HepG2 (cell line): ENCODE measurements around the gene TSC22D1. TPM values are rescaled to one million over a fixed set of nuclear protein-coding genes. Genes with fewer than 3 reads are reported as not detected.
A peak's percentile ranks its signal among the peaks of the same experiment; 100 is the strongest.

Experiments
- CAMTA2 ChIP-seq: sonication (generic); formaldehyde crosslinking; IDR thresholded peaks from 2 replicates; pipeline ENCODE4 v1.4.0; 2020; ENCODE audit warnings: mild to moderate bottlenecking, missing genetic modification reagents, borderline replicate concordance
- NR2F2 ChIP-seq: IDR thresholded peaks from 2 replicates; pipeline ENCODE4 v1.6.1; 2012; ENCODE audit warnings: low read depth, inconsistent platforms, borderline replicate concordance
- SAFB2 ChIP-seq: sonication (generic); formaldehyde crosslinking; IDR thresholded peaks from 2 replicates; pipeline ENCODE4 v1.5.1; 2020; ENCODE audit warnings: missing genetic modification reagents, low read depth, mild to moderate bottlenecking, borderline replicate concordance
- SP5 ChIP-seq: IDR thresholded peaks from 2 replicates; pipeline ENCODE4 v1.6.1; 2016; ENCODE audit warnings: low read depth, borderline replicate concordance
- SPEN ChIP-seq: sonication (generic); formaldehyde crosslinking; IDR thresholded peaks from 2 replicates; pipeline ENCODE4 v1.5.1; 2020; ENCODE audit warnings: low read depth, mild to moderate bottlenecking, missing genetic modification reagents
- ZBTB40 ChIP-seq, 2 experiments: fragments of 450-650 bp in 1 of 2; sonication (generic) in 1 of 2; formaldehyde crosslinking in 1 of 2; IDR thresholded peaks; 2 replicates each; pipeline versions ENCODE4 v1.6.1 to v1.8.0; 2016 to 2022; ENCODE audit warnings: antibody characterized with exemption in 1 of 2, mild to moderate bottlenecking in 1 of 2, missing genetic modification reagents in 1 of 2
- ZFP90 ChIP-seq: sonication (generic); formaldehyde crosslinking; IDR thresholded peaks from 2 replicates; pipeline ENCODE4 v1.8.0; 2022; ENCODE audit warnings: missing genetic modification reagents, mild to moderate bottlenecking, inconsistent platforms, borderline replicate concordance
- ZNF101 ChIP-seq: sonication (generic); formaldehyde crosslinking; IDR thresholded peaks from 2 replicates; pipeline ENCODE4 v1.4.0; 2020; ENCODE audit warnings: mild to moderate bottlenecking, low read depth, missing genetic modification reagents, borderline replicate concordance
- ZNF142 ChIP-seq: sonication (generic); formaldehyde crosslinking; IDR thresholded peaks from 2 replicates; pipeline ENCODE4 v1.4.0; 2020; ENCODE audit warnings: missing genetic modification reagents
- ZNF280B ChIP-seq: sonication (generic); formaldehyde crosslinking; IDR thresholded peaks from 2 replicates; pipeline ENCODE4 v1.5.0; 2020; ENCODE audit warnings: missing genetic modification reagents, mild to moderate bottlenecking, borderline replicate concordance
- ZNF792 ChIP-seq: IDR thresholded peaks from 2 replicates; pipeline ENCODE4 v1.6.1; 2016
- polyA plus RNA-seq, 8 experiments: library from polyadenylated mRNA; depleted of rRNA in 3 of 8; stranded (reverse) in 7 of 8; unstranded in 1 of 8; fragments of >200 nt; fragmentation: Illumina TruSeq in 4 of 8; extraction: Trizol in 4 of 8; gene quantifications; 2 replicates each; pipeline versions ENCODE4 v1.2.1 to v1.2.3, GENCODE V29; 2011 to 2016; ENCODE audit warnings: low read depth in 4 of 8, missing spikeins in 1 of 8, mixed read lengths in 1 of 8; ENCODE audit not compliant: insufficient read depth in 1 of 8
- total RNA-seq, 5 experiments: library from RNA; depleted of rRNA; stranded (reverse); fragments of >200 nt; fragmentation: Illumina TruSeq; extraction: Trizol; gene quantifications; 2 replicates each; pipeline ENCODE4 v1.2.3, GENCODE V29; 2016; ENCODE audit warnings: low read depth in 1 of 5

TSC22D1 gene
- total and polyA plus RNA-seq, 2 of the 13 experiments (the other 11 are each of a cell fraction or from before 2014, with no cell fraction given) = 18.4 to 35.7 TPM

GRCh38 chr13:44577236-44578066, 1.3 kb upstream of the TSC22D1 start (continued):
- TF ChIP-seq ZNF792 (CRISPR knock-in tag) = no peak
- no peak; the same call in 1 of the 2 replicates for TF ChIP-seq ZNF280B (CRISPR knock-in tag)
- TF ChIP-seq CAMTA2 (CRISPR knock-in tag) = no peak
- no peak for TF ChIP-seq SAFB2
- no peak; the same call in 1 of the 2 replicates for TF ChIP-seq SP5 (CRISPR knock-in tag)
- no peak for TF ChIP-seq ZBTB40 (IDR thresholded peaks at IDR 0.05)
- peak; percentile 41 for TF ChIP-seq ZBTB40 (CRISPR knock-in tag; IDR thresholded peaks at IDR 0.05)
- TF ChIP-seq ZNF101 (CRISPR knock-in tag) = no peak
- TF ChIP-seq NR2F2 = no peak
- TF ChIP-seq SPEN = 0 out of 2 replicates have a peak, but pooled peaks have one; percentile 27
- TF ChIP-seq ZNF142 = no peak; the same call in 1 of the 2 replicates
- no peak for TF ChIP-seq ZFP90
